ENCODE measurements around the gene CCNL2. TPM values are rescaled to one million over a fixed set of nuclear protein-coding genes. Genes with fewer than 3 reads are reported as not detected.

CCNL2 gene
- total and polyA plus RNA-seq, 7 donors, result 40.2 to 71.8 (median 52.0) TPM

DNA sequence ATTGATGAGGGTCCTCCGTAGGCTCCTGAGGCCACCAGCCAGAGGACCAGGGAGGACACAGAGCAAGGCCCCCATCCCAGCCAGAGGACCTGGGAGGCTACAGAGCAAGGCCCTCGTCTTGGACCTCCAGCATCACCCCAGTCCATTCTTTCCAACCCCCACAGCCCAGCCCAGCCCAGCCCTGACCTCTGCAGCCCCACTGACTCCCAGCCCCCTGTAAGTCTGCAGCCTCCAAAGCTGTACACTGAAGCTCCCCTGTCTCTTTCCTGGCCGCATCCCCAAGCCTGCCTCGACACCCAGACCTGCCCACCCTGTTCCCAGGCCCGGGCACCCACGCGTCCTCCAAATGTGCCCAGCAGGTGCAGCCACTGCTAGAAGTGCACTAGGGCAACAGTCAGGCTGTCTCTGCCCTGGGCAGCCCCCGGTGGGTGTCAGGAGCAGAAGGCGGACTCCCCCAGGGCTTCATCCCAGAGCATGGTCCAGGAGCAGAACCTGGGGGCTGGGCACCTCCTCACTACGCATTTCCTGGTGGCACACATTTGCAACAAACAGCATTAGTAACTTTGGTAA, 52.0 kb downstream of the CCNL2 start:
- intact Hi-C loops (cut with DNase I), result loop anchor here in 1 of 2 donors (1.0 to 5.0 kb wide), 2 partner anchors 40 to 158 kb away; partner anchors contain the start of genes ACAP3 and PUSL1
- no peaks in the 10 kb centered on the region for H3K27me3 ChIP-seq (ENCODE audit: insufficient read depth in 3 of 3, low read length in 2 of 3)
- no peak for ATAC-seq
- WGBS, 3 donors, result 43 to 58% (median 47%) methylated on average over 9 to 10 of the region's 10 CpGs
- no peaks in the 10 kb centered on the region for H3K36me3 ChIP-seq (ENCODE audit: insufficient read depth in 1 of 2, low read depth in 1 of 2)
- no peaks in the 10 kb centered on the region for H3K9me3 ChIP-seq
- H3K27ac ChIP-seq, result peak overlapping the region; percentile 97
- no peak for DNase-seq
- peaks cover 60% of the 10 kb centered on the region for H3K4me1 ChIP-seq
- TF ChIP-seq, protein P1, sequence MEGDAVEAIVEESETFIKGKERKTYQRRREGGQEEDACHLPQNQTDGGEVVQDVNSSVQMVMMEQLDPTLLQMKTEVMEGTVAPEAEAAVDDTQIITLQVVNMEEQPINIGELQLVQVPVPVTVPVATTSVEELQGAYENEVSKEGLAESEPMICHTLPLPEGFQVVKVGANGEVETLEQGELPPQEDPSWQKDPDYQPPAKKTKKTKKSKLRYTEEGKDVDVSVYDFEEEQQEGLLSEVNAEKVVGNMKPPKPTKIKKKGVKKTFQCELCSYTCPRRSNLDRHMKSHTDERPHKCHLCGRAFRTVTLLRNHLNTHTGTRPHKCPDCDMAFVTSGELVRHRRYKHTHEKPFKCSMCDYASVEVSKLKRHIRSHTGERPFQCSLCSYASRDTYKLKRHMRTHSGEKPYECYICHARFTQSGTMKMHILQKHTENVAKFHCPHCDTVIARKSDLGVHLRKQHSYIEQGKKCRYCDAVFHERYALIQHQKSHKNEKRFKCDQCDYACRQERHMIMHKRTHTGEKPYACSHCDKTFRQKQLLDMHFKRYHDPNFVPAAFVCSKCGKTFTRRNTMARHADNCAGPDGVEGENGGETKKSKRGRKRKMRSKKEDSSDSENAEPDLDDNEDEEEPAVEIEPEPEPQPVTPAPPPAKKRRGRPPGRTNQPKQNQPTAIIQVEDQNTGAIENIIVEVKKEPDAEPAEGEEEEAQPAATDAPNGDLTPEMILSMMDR (IDR thresholded peaks at IDR 0.05), result no peak
- H3K4me3 ChIP-seq, result peak overlapping the region; percentile 73

DNA sequence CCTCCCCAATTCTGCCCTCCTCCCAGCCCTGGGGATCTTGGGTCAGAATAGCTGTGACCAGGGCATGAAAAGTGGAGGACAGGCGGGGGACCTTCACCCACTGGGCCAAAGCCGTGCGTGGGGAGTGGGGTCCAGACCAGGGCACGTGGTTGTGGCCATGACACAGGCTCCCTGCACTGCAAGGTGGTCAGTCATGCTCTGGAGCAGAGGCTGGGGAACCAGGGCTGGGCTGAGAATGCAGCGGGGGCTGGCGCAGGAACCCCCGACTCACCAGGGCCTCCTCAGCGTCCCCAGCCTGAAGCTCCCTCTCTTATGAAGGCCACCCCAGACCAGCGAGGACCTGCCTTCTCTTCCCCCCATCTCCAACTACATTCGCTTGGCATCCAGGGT, 52.6 kb downstream of the CCNL2 start:
- TF ChIP-seq, protein P1 (IDR thresholded peaks at IDR 0.05), result no peak
- Histone ChIP-seq H3K9me3 (no peaks in the 10 kb centered on the region), H3K27ac (peak overlapping the region; percentile 97), H3K4me1 (peaks cover 55% of the 10 kb centered on the region), H3K27me3 (ENCODE audit: insufficient read depth in 3 of 3, low read length in 2 of 3) (no peaks in the 10 kb centered on the region), H3K4me3 (peak overlapping the region; percentile 73), H3K36me3 (ENCODE audit: insufficient read depth in 1 of 2, low read depth in 1 of 2) (peaks cover 0 to 4% of the 10 kb centered on the region in 2 donors)
- no peak for DNase-seq
- 65 to 83% (median 65%) methylated on average over 10 of the region's 10 CpGs for WGBS, 3 donors
- intact Hi-C loops (cut with DNase I), result loop anchor here in 1 of 2 donors (5.0 kb wide), 1 partner anchor 39 kb away; the partner anchor contains the start of genes ACAP3 and PUSL1
- ATAC-seq, result no peak

- DNase-seq (no peak), ATAC-seq (no peak)
- Histone ChIP-seq H3K27me3 (ENCODE audit: insufficient read depth in 3 of 3, low read length in 2 of 3) (no peaks in the 10 kb centered on the region), H3K4me3 (peak overlapping the region; percentile 73), H3K9me3 (no peaks in the 10 kb centered on the region), H3K27ac (peak overlapping the region; percentile 97), H3K4me1 (peaks cover 53% of the 10 kb centered on the region), H3K36me3 (ENCODE audit: insufficient read depth in 1 of 2, low read depth in 1 of 2) (peaks cover 4 to 9% of the 10 kb centered on the region in 2 donors)
- intact Hi-C loops (cut with DNase I), result loop anchor here in 1 of 2 donors (5.0 kb wide), 1 partner anchor 39 kb away; the partner anchor contains the start of genes ACAP3 and PUSL1
- TF ChIP-seq, protein P1 (IDR thresholded peaks at IDR 0.05), result no peak
- WGBS, 3 donors, result 29 to 44% (median 31%) methylated on average over 9 to 12 of the region's 12 CpGs
These were observed 53.2 kb downstream of the CCNL2 start for GRCh38 chr1:1345860-1346500.

- TF ChIP-seq, protein P1 (IDR thresholded peaks at IDR 0.05), result no peak
- ATAC-seq, result no peak
- no peak for DNase-seq
- 43 to 58% (median 54%) methylated on average over 15 to 16 of the region's 16 CpGs for WGBS, 3 donors
- no peaks in the 10 kb centered on the region for H3K27me3 ChIP-seq (ENCODE audit: insufficient read depth in 3 of 3, low read length in 2 of 3)
- H3K9me3 ChIP-seq, result no peaks in the 10 kb centered on the region
- intact Hi-C loops (cut with DNase I), result loop anchor here in 1 of 2 donors (5.0 kb wide), 1 partner anchor 38 kb away; the partner anchor contains the start of genes ACAP3 and PUSL1
- peaks cover 53% of the 10 kb centered on the region for H3K4me1 ChIP-seq
- H3K27ac ChIP-seq, result peak overlapping the region; percentile 97
- H3K4me3 ChIP-seq, result peak overlapping the region; percentile 73
- H3K36me3 ChIP-seq (ENCODE audit: insufficient read depth in 1 of 2, low read depth in 1 of 2), result peaks cover 4 to 11% of the 10 kb centered on the region in 2 donors
These were observed 53.8 kb downstream of the CCNL2 start for GRCh38 chr1:1345384-1345783.
